Stomach smooth muscle (tissue), 2 donors: ENCODE results near the gene RASSF8.

Experiments used
- H3K27ac ChIP-seq: one replicate; pipeline ENCODE4 v1.7.0; 2013; ENCODE audit warnings: mild to moderate bottlenecking, low read length, inconsistent platforms
- H3K27me3 ChIP-seq, 2 donors: one replicate each; pipeline ENCODE4 v1.7.0; 2013; ENCODE audit warnings: low read length in 2 of 2; ENCODE audit not compliant: insufficient read depth in 2 of 2, control insufficient read depth in 1 of 2
- H3K36me3 ChIP-seq, 2 donors: one replicate each; pipeline ENCODE4 v1.7.0; 2013; ENCODE audit warnings: low read length in 2 of 2; ENCODE audit not compliant: control insufficient read depth in 2 of 2, insufficient read depth in 2 of 2
- H3K4me1 ChIP-seq: one replicate; pipeline ENCODE4 v1.7.0; 2013; ENCODE audit warnings: low read length; ENCODE audit not compliant: control insufficient read depth, insufficient read depth
- H3K4me3 ChIP-seq, 2 donors: one replicate each; pipeline ENCODE4 v1.7.0; 2013; ENCODE audit warnings: low read length in 2 of 2
- H3K9ac ChIP-seq, 2 donors: one replicate each; pipeline ENCODE4 v1.7.0; 2013; ENCODE audit warnings: low read length in 2 of 2, mild to moderate bottlenecking in 1 of 2
- H3K9me3 ChIP-seq, 2 donors: one replicate each; pipeline ENCODE4 v1.7.0; 2013; ENCODE audit warnings: low read length in 2 of 2; ENCODE audit not compliant: control insufficient read depth in 2 of 2
- donor health status: healthy.
- donor health status: Pancreatic carcinoma.

RASSF8 gene

DNA sequence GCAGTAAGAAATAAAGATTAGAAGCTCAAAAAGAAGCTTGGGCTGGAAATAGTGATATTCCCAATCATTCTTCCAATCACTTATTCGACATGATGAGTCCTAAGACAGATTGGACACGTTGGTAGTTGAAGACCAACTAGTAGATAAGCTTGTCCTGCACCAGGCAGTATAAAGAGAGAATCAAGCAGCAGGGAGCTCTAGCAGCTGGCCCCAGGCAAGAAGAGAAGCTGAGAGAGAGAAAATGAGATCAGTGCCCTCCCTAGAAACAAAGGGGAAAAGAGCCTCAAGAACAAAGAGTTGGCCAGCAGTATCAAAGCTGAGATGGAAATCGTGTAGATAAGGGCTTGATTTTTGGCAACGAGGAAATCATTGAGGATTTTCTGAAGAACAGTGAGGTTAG is 20.6 kb downstream of the RASSF8 start:
- Histone ChIP-seq H3K27me3 (no peaks in the 10 kb centered on the region), H3K4me3 (no peak overlapping the region), H3K9me3 (no peaks in the 10 kb centered on the region), H3K4me1 (peaks cover 43% of the 10 kb centered on the region), H3K36me3 (no peaks in the 10 kb centered on the region), H3K27ac (no peak overlapping the region), H3K9ac (no peak overlapping the region)

DNA sequence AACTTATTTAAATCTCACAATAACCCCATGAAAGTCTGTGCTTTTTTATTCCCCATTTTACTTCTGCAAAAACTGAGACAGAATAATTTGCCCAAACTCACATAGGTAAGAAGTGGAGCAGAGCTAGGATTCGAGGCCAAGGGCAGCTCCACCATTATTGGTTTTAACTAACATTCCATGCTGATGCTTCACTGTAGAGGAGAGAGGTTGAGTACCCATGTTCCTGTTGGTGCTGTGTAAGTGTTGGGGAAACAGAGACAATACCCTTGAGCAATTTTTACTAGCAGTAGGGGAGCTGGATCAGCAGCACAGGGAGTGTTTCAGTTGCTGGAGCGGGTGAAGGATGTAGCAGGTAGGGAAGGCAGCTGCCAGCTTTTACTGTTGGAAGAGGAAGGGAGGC is 21.1 kb downstream of the RASSF8 start:
- no peaks in the 10 kb centered on the region for H3K27me3 ChIP-seq

DNA sequence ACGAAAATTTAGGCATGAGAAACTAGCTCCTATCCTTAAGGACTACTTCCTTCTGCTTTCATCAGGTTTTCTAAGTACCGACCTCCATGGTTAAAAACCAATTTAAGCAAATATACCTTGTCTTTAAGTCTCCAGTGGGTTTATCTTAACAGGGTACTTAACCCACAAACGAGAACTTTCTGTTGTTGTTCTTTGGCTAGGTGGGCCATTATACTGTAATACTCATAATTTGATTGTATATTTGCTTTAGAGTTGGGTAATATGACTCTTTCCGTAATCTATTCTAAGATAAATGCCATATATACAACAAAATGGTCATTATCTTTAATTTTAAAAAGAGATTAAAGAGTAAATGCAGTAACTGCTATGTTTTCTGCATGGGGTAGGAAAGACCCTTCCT is 21.6 kb downstream of the RASSF8 start:
- H3K4me1 ChIP-seq = peaks cover 37% of the 10 kb centered on the region
- no peaks in the 10 kb centered on the region for H3K9me3 ChIP-seq
- no peaks in the 10 kb centered on the region for H3K36me3 ChIP-seq
- no peak overlapping the region for H3K9ac ChIP-seq
- no peaks in the 10 kb centered on the region for H3K27me3 ChIP-seq
- H3K4me3 ChIP-seq = no peak overlapping the region
- no peak overlapping the region for H3K27ac ChIP-seq

More for the DNA sequence above, 21.1 kb downstream of the RASSF8 start:
- Histone ChIP-seq H3K9ac (no peak overlapping the region), H3K4me3 (no peak overlapping the region), H3K9me3 (no peaks in the 10 kb centered on the region), H3K36me3 (no peaks in the 10 kb centered on the region), H3K27ac (no peak overlapping the region), H3K4me1 (peaks cover 40% of the 10 kb centered on the region)

DNA sequence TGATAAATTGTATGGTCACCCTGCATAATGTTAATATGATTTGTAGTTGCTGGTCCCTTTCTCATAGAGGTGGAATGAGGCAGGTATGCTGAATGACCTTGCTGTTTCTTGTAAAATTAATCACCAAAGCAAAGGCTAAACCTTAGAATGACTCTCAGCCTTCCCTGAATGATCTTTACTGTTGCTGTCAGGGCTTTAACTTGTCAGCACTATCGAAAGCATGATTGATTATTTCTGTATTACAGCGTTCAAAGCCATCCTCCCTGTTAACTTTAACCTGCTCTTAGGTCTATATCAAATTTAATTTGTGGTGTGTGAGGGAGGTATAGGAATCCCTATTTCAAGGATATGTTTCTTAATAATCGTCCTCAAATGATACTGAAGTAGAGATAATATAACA is 23.1 kb downstream of the RASSF8 start:
- Histone ChIP-seq H3K9ac (no peak overlapping the region), H3K4me1 (peaks cover 36% of the 10 kb centered on the region), H3K4me3 (no peak overlapping the region), H3K27me3 (no peaks in the 10 kb centered on the region), H3K9me3 (no peaks in the 10 kb centered on the region), H3K36me3 (no peaks in the 10 kb centered on the region), H3K27ac (no peak overlapping the region)

DNA sequence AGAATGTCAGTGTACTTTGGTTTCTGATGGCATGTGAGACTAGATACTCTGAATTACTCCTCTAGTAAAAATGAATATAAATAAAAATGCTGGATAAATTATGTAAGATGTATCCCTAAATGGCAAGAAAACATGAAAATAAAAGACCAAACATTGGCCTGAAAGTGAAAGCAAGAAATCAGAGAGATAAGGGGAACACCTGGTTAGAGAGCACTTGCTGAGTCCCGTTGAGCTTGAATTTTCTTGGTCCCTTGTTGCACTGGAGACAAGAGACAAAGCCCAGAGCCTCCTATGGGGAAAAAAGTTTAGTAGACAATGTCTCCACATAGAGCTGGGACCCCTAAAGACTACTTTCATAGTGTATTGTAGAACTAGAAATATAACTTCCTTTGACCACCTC is 23.9 kb downstream of the RASSF8 start:
- Histone ChIP-seq H3K9me3 (no peaks in the 10 kb centered on the region), H3K9ac (no peak overlapping the region), H3K27ac (no peak overlapping the region), H3K4me3 (no peak overlapping the region), H3K27me3 (no peaks in the 10 kb centered on the region), H3K36me3 (no peaks in the 10 kb centered on the region), H3K4me1 (peaks cover 34% of the 10 kb centered on the region)

DNA sequence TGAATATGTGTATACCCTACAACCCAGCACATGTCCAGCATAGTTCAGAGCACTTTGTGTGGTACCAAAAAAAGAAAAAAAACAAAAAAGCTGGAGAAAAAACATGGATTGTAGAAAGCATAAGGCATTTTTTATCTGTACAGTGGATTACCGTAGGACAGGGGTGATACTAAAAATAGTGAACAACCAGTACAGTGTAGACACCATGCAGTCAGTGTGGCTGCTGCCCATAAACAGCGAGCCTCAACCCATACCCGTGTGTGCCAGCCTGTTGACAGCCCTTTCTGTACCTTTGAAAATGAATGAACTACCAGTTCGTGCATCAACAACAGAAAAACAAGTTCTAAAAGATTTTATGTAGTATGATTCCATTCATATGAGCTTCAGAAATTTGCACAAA is 25.1 kb downstream of the RASSF8 start:
- Histone ChIP-seq H3K9ac (no peak overlapping the region), H3K27me3 (no peaks in the 10 kb centered on the region), H3K9me3 (no peaks in the 10 kb centered on the region), H3K27ac (peak overlapping the region; percentile 37), H3K4me1 (peaks cover 30% of the 10 kb centered on the region), H3K4me3 (no peak overlapping the region), H3K36me3 (no peaks in the 10 kb centered on the region)

DNA sequence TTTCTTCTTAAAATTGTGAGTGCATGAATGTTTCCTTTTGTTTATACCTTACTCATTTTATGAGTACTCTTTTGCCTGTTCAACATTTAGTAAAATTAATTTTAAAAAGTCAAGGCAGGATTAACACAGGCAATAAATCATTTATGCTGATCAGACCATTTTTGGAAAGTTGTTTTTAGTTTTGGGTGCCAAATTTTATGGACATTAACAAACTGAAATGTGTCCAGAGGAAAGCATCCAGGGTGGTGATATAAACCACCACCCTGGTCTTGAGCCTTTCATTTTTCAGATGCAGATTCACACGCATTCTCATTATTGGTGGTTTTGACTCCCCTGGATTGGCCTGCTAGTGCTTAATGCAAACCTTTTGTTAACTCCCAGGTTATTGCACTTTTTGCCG is 26.3 kb downstream of the RASSF8 start:
- H3K27ac ChIP-seq = peak overlapping the region; percentile 41
- H3K27me3 ChIP-seq = no peaks in the 10 kb centered on the region
- H3K9me3 ChIP-seq = no peaks in the 10 kb centered on the region
- H3K4me3 ChIP-seq = no peak overlapping the region
- H3K4me1 ChIP-seq = peaks cover 31% of the 10 kb centered on the region
- H3K36me3 ChIP-seq = no peaks in the 10 kb centered on the region
- no peak overlapping the region for H3K9ac ChIP-seq

DNA sequence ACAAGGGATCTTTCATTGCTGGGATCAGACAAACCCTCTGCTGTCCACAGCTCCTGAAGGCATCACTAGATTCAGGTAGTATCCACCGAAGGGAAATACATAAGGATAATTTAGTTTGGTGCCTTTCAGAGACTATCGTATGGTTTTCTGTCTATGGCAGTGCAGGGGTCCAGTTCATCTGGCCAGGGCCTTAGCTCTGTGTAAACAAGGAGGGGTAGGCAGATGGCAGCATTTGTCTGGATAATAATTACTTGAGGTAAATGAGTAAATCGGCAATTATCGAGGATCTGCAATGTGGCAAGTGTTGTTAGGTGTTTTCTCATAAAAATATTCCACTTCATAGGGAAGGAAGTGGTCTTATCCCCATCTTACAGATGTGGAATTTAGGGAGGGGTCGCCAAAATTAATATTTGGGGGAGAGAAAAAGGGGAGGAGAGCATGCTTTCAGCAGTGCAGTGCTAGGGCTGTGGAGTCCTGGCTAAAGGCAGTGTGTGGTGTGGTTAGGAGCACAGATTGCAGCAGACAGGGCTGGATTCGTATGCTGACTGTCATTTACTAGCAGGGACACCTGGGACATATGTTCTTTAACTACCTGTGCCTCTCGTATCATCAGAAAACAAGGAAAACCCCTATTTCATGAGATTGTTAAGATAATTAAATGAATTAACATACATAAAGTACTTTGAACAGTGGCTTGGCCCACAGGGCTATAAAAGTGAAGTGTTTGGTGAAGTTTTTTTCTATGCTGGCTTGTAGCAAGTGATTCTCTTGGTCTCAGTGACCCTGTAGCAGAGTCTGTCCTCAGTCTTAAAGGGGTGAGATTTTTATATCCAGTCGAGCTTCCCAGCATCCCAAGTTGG is 27.1 kb downstream of the RASSF8 start:
- Histone ChIP-seq H3K9ac (no peak overlapping the region), H3K36me3 (no peaks in the 10 kb centered on the region), H3K27ac (peak overlapping the region; percentile 41), H3K9me3 (no peaks in the 10 kb centered on the region), H3K27me3 (no peaks in the 10 kb centered on the region), H3K4me3 (no peak overlapping the region), H3K4me1 (peaks cover 26% of the 10 kb centered on the region)

DNA sequence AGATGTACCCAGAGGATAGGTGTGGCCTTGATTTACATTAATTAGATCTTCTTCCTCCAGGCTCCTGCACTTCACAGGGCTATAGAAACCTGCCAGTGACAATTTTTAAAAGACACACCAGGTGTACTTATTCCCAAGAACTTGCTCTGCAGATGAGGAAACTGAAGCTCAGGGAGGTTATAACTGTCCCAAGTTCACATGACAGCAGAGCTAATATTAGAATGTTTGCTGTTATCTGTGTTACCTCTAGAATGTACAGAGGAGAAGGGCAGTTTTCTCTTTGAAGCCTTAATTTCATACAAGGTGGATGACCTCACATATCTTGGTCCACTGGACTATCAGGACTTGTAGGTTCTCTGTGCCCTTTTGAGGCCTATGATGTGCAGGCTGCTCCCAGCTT is 27.7 kb downstream of the RASSF8 start:
- no peaks in the 10 kb centered on the region for H3K27me3 ChIP-seq
- H3K27ac ChIP-seq = peak overlapping the region; percentile 41
- no peaks in the 10 kb centered on the region for H3K9me3 ChIP-seq
- H3K36me3 ChIP-seq = no peaks in the 10 kb centered on the region
- H3K4me3 ChIP-seq = no peak overlapping the region
- H3K4me1 ChIP-seq = peaks cover 24% of the 10 kb centered on the region
- H3K9ac ChIP-seq = no peak overlapping the region

DNA sequence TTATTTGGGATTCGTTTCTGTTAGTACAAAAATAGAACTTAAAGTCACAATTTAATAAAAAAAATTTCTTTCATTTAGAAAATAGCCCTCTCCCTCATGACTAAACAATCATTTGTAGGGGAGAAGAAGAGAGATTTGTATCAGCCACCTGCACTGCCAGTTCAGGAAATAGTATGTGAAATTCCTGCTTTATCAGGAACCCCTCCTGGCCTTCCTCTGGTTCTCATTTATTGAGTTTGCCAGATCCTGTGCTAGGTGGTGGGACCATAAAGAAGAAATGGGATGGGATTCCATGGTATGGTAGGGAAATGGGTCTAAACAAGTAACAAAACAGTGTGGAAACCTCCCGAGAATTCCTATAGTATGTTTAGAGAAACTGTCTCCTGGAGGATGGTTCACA is 30.0 kb downstream of the RASSF8 start:
- H3K9ac ChIP-seq = no peak overlapping the region
- H3K9me3 ChIP-seq = no peaks in the 10 kb centered on the region
- H3K27me3 ChIP-seq = no peaks in the 10 kb centered on the region
- no peaks in the 10 kb centered on the region for H3K36me3 ChIP-seq
- H3K4me1 ChIP-seq = peaks cover 21% of the 10 kb centered on the region
- H3K4me3 ChIP-seq = no peak overlapping the region
- no peak overlapping the region for H3K27ac ChIP-seq

DNA sequence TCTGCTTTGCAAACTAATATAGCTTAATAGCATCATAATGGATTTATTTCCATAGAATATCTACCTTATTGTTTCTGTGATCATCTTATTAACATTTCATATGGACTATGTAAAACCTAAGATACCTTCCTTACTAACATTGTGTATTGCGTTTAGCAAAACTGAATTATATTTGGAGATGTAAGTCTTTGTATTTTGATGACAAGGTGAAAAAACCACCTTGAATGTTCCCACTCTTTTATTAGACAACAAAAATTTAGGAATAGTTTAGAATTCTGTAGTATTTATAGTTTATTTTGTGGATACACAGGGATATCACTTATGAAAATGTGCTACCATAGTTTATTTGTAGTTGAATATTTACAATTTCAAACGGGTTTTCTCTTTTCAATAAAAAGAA is 32.0 kb downstream of the RASSF8 start:
- H3K36me3 ChIP-seq = no peaks in the 10 kb centered on the region
- H3K4me1 ChIP-seq = peaks cover 27% of the 10 kb centered on the region
- H3K9me3 ChIP-seq = no peaks in the 10 kb centered on the region
- H3K27me3 ChIP-seq = no peaks in the 10 kb centered on the region
- H3K9ac ChIP-seq = no peak overlapping the region
- H3K27ac ChIP-seq = no peak overlapping the region
- no peak overlapping the region for H3K4me3 ChIP-seq
